ENCODE results near the gene MPZ. TPM values are rescaled to one million over a fixed set of nuclear protein-coding genes. Genes with fewer than 3 reads are reported as not detected.
A peak's percentile ranks its signal among the peaks of the same experiment; 100 is the strongest.

The MPZ gene
- total RNA-seq, 2 donors from 2014 or later = 5.5 to 8.5 TPM

DNA sequence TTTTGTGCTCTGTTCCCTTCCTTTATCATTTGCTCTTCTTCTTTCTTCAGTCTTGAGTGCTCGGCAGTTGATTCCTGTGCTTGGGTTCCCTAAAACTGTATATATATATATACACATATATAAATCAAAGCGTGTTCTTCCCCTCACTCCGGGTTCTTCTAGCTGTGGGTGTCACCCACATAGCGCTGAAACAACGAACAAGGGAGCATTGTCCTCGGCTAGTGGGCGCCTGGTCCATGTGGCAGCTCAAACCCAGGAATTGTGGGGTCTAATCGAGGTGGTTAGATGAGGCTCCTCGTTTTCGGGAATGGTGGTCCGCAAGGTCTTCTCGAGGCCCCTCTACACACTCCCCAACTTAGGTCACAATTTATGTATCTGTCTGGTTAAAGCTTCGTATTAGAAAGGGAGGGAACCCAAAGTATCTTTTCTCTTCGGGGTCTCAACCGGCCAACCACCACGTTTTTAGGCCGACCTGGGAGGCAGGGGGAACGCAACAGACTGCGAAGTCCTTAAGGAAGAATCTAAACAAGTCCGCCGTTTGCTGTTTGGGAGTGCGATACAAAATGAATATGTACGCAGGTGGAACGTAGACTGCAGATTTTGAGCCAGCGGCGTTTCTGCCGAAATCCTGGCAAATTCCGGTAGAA, 3.9 kb upstream of the MPZ start:
- peaks cover 0 to 1% of the 10 kb centered on the region in 2 donors for H3K36me3 Mint-ChIP-seq (ENCODE audit: insufficient read depth in 2 of 2)
- H3K27ac Mint-ChIP-seq = peak overlapping the region; percentile 98
- peaks cover 30% of the 10 kb centered on the region for H3K4me1 Mint-ChIP-seq (ENCODE audit: low read depth)
- no peak for ATAC-seq (replicated peaks in 1 of 2)
- H3K9me3 Mint-ChIP-seq = no peaks in the 10 kb centered on the region
- DNase-seq = no peak
- H3K27me3 Mint-ChIP-seq (ENCODE audit: low read depth) = no peaks in the 10 kb centered on the region
- H3K4me3 Mint-ChIP-seq = peak overlapping the region; percentile 91 to 98

DNA sequence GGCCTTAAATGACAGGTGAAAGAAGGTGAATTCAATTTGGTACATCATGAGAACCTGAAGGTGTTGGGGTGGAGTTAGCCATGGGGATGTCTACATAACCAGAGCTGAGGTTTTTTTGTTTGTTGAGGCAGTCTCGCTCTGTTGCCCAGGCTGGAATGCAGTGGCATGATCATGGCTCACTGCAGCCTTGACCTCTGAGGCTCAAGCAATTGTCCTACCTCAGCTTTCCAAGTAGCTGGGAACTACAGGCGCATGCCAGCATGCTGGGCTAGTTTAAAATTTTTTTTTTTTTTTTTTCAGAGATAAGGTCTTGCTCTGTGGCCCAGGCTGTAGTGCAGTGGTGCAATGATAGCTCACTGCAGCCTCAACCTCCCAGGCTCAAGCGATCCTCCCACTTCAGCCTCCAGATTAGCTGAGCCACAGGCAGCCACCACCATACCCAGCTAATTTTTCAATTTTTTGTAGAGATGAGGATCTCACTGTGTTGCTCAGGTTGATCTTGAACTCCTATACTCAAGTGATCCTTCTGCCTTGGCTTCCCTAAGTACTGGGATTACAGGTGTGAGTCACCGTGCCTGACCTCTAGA, 1.9 kb upstream of the MPZ start:
- Mint-ChIP-seq H3K27ac (no peak overlapping the region), H3K27me3 (ENCODE audit: low read depth) (no peaks in the 10 kb centered on the region), H3K36me3 (ENCODE audit: insufficient read depth in 2 of 2) (peaks cover 0 to 1% of the 10 kb centered on the region in 2 donors), H3K4me1 (ENCODE audit: low read depth) (peaks cover 36% of the 10 kb centered on the region), H3K4me3 (no peak overlapping the region), H3K9me3 (no peaks in the 10 kb centered on the region)
- DNase-seq (no peak), ATAC-seq (replicated peaks in 1 of 2) (no peak)

DNA sequence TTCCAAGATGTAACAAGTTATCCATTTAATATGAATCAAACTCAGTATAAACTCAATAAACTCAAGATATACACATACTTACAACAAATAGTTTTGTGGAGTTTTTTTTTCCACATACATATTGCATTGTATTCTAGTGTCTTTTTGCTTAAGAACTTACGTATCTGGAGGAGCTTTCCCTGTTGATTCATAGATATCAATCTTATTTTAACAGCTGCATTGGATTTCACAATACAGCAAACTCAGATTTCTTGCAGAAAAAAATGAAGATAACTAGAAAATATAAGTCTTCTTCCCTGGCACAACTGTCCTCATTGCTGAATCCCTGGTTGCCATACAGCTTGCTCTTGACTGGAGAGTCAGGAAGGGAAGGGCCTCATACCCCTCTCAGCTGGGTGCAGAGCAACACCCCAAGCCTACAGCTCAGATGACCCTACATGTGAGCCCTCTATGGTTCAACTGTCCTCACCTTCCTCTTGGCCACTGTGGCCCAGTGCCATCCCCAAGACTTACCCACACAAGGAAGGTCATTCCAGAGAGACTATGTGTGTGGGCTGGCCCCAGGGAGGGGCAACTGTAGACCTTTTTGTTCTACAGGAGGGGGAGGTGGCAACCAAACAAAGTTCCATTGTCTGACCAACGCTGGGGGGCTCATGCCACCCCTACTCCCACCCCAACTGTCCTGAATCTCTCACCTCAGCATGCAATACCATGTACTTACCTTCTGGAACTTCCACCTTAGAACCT, 1.7 kb downstream of the MPZ start:
- DNase-seq (no peak), ATAC-seq (replicated peaks in 1 of 2) (no peak)
- Mint-ChIP-seq H3K36me3 (ENCODE audit: insufficient read depth in 2 of 2) (peaks cover 2 to 6% of the 10 kb centered on the region in 2 donors), H3K4me1 (ENCODE audit: low read depth) (peaks cover 29% of the 10 kb centered on the region), H3K27ac (peak overlapping the region; percentile 64), H3K27me3 (ENCODE audit: low read depth) (no peaks in the 10 kb centered on the region), H3K4me3 (no peak overlapping the region), H3K9me3 (no peaks in the 10 kb centered on the region)

DNA sequence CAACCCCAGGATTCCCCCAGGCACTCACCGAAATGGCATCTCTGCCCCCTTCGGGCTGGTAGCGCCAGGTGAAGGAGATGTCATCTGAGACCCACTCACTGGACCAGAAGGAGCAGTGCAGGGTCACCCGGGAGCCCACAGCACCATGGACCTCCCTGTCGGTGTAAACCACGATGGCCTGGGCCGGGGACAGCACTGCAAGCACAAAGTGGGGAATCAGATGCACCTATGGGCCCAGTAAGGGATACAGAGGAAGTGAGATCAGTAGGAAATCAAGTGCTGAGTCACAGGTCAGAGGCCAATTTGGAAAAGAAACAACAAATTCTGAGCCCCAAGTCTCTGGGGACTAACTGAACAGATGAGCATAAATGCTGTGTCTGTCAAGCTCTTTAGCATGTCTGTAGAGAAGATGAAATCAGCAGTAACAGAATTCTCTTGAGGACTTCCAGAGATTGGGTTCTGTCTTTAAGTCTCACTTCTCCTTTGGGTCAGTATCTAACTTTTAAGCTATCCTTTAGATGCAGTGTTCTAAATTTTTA, 2.5 kb downstream of the MPZ start:
- Mint-ChIP-seq H3K27me3 (ENCODE audit: low read depth) (no peaks in the 10 kb centered on the region), H3K9me3 (no peaks in the 10 kb centered on the region), H3K4me3 (no peak overlapping the region), H3K36me3 (ENCODE audit: insufficient read depth in 2 of 2) (peaks cover 4 to 6% of the 10 kb centered on the region in 2 donors), H3K27ac (no peak overlapping the region), H3K4me1 (ENCODE audit: low read depth) (peaks cover 29% of the 10 kb centered on the region)
- ATAC-seq (replicated peaks in 1 of 2) (no peak), DNase-seq (no peak)

DNA sequence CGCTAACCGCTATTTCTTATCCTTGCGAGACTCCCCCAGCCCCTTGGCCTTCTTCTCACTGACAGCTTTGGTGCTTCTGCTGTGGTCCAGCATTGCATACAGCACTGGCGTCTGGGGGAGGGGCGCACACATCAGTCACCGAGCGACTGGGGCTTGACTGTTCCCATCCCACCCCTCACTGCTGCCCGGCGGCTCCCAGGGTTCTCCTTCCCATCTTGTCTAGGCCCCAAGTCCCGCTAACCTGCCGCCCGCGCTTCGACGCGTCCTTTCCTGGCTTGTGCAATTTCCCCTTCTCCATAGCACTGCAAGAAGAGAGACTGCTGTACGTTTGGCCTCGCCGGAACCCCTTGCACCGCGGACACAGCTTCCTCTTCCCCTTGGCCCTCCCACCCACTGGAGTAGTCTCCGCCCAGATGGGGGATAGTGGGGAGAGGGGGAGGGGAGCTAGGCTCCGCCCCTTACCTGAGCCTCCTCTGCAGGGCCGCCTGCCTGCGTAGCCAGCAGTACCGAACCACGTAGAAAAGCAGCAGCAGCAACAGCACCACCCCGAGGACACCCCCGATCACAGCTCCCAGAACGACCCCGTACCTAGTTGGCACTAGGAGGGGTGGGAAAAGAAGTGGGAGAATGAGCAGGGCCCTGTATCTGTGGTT, 3.8 kb downstream of the MPZ start:
- H3K4me3 Mint-ChIP-seq = peak overlapping the region; percentile 85 to 99
- H3K27ac Mint-ChIP-seq = peak overlapping the region; percentile 68
- H3K36me3 Mint-ChIP-seq (ENCODE audit: insufficient read depth in 2 of 2) = peaks cover 4 to 6% of the 10 kb centered on the region in 2 donors
- H3K27me3 Mint-ChIP-seq (ENCODE audit: low read depth) = no peaks in the 10 kb centered on the region
- peaks cover 29% of the 10 kb centered on the region for H3K4me1 Mint-ChIP-seq (ENCODE audit: low read depth)
- DNase-seq = peak; percentile 88 to 91
- peak; percentile 96 to 98 for ATAC-seq (replicated peaks in 1 of 2)
- H3K9me3 Mint-ChIP-seq = no peaks in the 10 kb centered on the region

DNA sequence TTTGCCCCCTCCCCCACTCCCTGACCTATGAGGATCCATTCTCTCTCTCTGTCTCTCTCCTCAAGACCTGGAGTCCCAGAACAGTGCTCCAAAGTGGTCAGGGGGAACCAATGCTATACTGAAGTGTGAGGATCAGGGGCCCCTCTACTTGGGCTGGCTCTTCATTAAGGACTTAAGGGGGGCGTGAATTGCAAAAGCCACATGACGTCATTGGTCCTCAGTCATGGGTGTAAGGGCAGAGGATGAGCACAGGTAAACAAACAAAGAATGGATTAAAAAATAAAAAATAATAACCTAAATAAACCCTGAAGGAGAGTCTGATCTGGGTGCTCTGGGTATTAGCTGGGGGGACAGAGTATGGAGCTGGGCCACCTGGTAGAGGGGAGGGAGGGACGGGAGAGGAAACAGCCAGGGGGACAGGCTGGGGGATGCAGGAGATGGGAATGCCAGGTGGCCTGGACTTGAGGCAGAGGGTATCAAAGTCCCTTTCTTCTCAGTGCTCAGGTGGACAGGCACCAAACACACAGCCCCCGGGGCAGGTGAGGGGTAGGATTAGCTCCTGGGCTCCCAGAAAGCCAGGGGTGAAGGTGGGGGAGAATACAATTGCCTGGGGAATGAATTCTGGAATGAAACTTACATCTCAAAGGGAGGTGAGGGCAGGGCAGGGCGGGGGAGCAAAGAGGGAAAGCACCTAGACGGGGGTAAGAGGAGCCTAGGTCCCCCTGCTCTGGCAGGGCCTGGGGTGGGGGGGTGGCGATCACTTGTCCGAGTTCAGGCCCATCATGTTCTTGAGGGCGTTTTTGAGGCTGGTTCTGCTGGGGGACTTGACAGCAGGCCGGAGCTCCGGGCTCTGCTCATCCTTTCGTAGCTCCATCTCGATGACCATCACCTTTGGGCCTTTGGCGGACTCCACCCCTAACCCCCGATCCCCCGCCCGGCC, 4.6 kb downstream of the MPZ start:
- Mint-ChIP-seq H3K9me3 (no peaks in the 10 kb centered on the region), H3K27me3 (ENCODE audit: low read depth) (no peaks in the 10 kb centered on the region), H3K36me3 (ENCODE audit: insufficient read depth in 2 of 2) (peaks cover 4 to 6% of the 10 kb centered on the region in 2 donors), H3K4me3 (peak overlapping the region; percentile 85 to 99), H3K27ac (peak overlapping the region; percentile 83), H3K4me1 (ENCODE audit: low read depth) (peaks cover 29% of the 10 kb centered on the region)
- ATAC-seq (replicated peaks in 1 of 2) (peak in 1 of 2 donors; percentile 3), DNase-seq (no peak)

DNA sequence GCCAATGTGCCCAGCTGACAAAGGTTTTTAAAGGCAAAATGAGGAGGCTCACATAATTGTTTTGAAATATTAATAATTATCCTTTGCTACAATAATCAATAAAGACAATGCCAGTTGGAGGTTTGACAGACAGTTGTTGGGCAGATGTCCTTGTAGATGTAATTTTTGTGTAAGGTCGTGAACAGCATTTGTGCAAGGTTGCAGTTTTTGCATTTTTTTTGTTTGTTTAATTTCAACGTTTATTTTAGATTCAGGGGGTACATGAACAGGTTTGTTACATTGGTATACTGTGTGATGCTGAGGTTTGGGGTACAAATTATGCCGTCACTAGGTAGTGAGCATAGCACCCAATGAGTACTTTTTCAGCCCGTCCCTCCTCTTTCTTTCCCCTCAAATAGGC, 9.3 kb downstream of the MPZ start:
- Mint-ChIP-seq H3K9me3 (no peaks in the 10 kb centered on the region), H3K36me3 (ENCODE audit: insufficient read depth in 2 of 2) (peaks cover 2% of the 10 kb centered on the region in 2 donors), H3K4me1 (ENCODE audit: low read depth) (peaks cover 18% of the 10 kb centered on the region), H3K27me3 (ENCODE audit: low read depth) (no peaks in the 10 kb centered on the region), H3K4me3 (no peak overlapping the region), H3K27ac (no peak overlapping the region)
- ATAC-seq (replicated peaks in 1 of 2) (no peak), DNase-seq (no peak)

DNA sequence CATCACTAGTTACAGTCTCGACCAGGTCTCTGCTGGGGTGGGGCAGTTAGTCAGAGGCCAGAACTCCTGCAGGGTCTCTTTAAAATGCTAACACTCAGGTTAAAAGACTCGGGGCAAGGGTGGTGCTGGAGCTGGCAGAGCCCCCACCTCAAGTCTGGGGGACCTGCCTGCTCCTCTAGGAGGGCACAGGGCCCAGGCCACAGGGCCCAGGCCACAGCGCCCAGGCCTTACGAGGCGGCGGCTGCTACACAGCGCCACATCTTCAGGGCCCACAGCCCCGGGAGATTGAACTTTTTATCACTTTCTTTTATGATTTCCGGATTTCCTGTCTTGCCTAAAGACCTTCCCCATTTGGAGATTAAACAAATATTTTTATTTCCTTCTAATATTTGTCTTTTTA, 10.4 kb downstream of the MPZ start:
- no peak for ATAC-seq (replicated peaks in 1 of 2)
- H3K9me3 Mint-ChIP-seq = no peaks in the 10 kb centered on the region
- no peak for DNase-seq
- no peak overlapping the region for H3K4me3 Mint-ChIP-seq
- peaks cover 8% of the 10 kb centered on the region for H3K4me1 Mint-ChIP-seq (ENCODE audit: low read depth)
- H3K27me3 Mint-ChIP-seq (ENCODE audit: low read depth) = no peaks in the 10 kb centered on the region
- no peak overlapping the region for H3K27ac Mint-ChIP-seq
- H3K36me3 Mint-ChIP-seq (ENCODE audit: insufficient read depth in 2 of 2) = peaks cover 0 to 2% of the 10 kb centered on the region in 2 donors

DNA sequence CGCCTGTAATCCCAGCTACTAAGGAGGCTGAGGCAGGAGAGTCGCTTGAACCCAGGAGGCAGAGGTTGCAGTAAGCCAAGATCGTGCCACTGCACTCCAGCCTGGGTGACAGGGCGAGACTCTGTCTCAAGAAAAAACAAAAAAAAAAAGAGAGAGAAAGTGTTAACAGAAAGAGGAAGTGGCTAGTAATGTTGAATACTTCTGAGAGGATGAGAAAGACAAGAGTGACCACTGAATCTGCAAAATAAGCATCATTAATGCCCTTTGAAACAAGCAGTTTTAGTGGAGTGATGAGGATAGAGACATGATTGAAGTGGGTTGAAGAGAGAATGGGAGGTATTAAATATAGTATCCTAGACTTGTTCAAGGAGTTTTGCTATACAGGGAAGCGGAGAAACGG, 11.7 kb downstream of the MPZ start:
- Mint-ChIP-seq H3K27ac (no peak overlapping the region), H3K4me3 (no peak overlapping the region), H3K4me1 (ENCODE audit: low read depth) (no peaks in the 10 kb centered on the region), H3K36me3 (ENCODE audit: insufficient read depth in 2 of 2) (peaks cover 0 to 2% of the 10 kb centered on the region in 2 donors), H3K9me3 (no peaks in the 10 kb centered on the region), H3K27me3 (ENCODE audit: low read depth) (no peaks in the 10 kb centered on the region)
- ATAC-seq (replicated peaks in 1 of 2) = no peak
- DNase-seq = no peak

DNA sequence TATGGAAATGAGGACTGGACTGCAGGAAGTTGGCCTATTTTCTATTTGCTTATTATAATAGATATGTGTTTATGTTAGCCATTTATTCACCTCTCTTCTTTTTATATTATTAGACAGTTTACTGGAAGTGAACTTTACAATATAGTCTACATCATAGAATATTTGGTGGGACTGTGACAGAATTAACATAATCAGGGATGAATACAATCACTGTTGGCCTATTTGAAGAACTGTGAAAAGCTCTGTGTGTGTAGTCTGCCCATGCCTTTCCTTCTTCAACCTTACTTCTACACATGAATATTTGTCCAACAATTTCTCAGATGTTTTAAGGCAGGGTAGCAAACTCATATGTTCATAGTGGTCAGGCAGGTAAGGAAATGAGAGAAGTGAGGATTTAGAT, 12.4 kb downstream of the MPZ start:
- Mint-ChIP-seq H3K9me3 (no peaks in the 10 kb centered on the region), H3K27ac (no peak overlapping the region), H3K4me3 (no peak overlapping the region), H3K4me1 (ENCODE audit: low read depth) (no peaks in the 10 kb centered on the region), H3K36me3 (ENCODE audit: insufficient read depth in 2 of 2) (no peaks in the 10 kb centered on the region), H3K27me3 (ENCODE audit: low read depth) (no peaks in the 10 kb centered on the region)
- DNase-seq (no peak), ATAC-seq (replicated peaks in 1 of 2) (no peak)

DNA sequence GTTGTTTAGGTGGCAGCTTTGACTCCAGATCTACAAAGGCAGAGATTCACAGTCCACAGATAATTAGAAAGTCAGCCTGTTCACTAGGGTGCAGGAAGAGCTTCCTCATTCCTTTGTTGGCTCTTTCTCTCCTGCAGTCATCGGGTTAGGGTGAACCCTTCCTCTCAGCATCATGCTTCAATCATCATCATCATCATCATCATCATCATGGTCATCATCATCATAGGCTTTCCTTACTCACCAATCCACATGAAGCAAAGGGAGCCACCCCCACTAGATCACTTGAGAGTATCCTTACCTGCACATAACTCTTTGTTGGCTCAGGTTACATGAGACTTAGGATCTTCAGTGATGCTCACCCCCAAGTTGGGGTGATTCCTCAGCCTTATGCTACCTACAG, 19.0 kb downstream of the MPZ start:
- no peaks in the 10 kb centered on the region for H3K4me1 Mint-ChIP-seq (ENCODE audit: low read depth)
- no peak overlapping the region for H3K27ac Mint-ChIP-seq
- no peaks in the 10 kb centered on the region for H3K9me3 Mint-ChIP-seq
- no peak overlapping the region for H3K4me3 Mint-ChIP-seq
- no peak for DNase-seq
- ATAC-seq (replicated peaks in 1 of 2) = no peak
- H3K36me3 Mint-ChIP-seq (ENCODE audit: insufficient read depth in 2 of 2) = no peaks in the 10 kb centered on the region
- no peaks in the 10 kb centered on the region for H3K27me3 Mint-ChIP-seq (ENCODE audit: low read depth)

DNA sequence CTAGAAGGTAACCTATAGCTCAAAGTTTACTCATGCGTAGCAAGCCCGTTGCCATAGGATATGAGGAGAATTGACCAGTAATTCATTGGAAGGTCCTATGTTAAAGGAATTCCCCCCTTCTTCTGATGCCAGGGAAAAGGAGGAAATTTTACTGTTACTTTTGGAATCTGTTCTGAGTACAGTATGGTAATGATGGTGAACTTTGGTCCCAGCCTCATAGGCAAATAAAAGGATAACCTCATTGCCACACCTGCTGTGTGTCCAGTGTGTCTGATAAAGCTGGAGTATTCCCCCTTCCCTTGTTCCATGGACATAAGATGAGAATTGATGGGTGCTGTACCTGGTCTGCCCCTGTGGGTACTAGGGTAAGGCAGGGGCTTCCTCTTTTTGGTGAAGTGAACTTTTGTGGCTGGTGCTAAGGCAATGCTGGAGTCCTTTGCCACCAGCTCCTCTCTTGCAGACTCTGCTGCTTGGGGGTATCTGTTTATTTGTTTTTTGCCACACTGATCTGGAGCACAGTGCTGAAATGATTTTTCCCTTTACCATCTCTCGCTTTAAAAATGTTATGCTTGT, 22.2 kb downstream of the MPZ start:
- H3K27ac Mint-ChIP-seq = no peak overlapping the region
- no peaks in the 10 kb centered on the region for H3K27me3 Mint-ChIP-seq (ENCODE audit: low read depth)
- no peaks in the 10 kb centered on the region for H3K4me1 Mint-ChIP-seq (ENCODE audit: low read depth)
- H3K9me3 Mint-ChIP-seq = no peaks in the 10 kb centered on the region
- H3K36me3 Mint-ChIP-seq (ENCODE audit: insufficient read depth in 2 of 2) = no peaks in the 10 kb centered on the region
- no peak for DNase-seq
- ATAC-seq (replicated peaks in 1 of 2) = no peak
- no peak overlapping the region for H3K4me3 Mint-ChIP-seq

Measured in activated T-cell treated with anti-CD3 and anti-CD28 coated beads, Interleukin-2, amount 50 U/mL, for 72 hours (primary cell).